IMR-90 (cell line): Measurements from ENCODE around the gene ACOT2.

ENCODE experiments used
- BHLHE40 ChIP-seq: fragments of 150-350 bp; IDR thresholded peaks from 2 replicates; pipeline ENCODE4 v1.6.1; 2016; ENCODE audit warnings: mild to moderate bottlenecking, low read depth, low read length
- MAFK ChIP-seq: IDR thresholded peaks from 2 replicates; pipeline ENCODE4 v1.6.1; 2012; ENCODE audit warnings: low read depth, low read length, improper control_type of control experiment
- MAZ ChIP-seq: IDR thresholded peaks from 2 replicates; pipeline ENCODE4 v1.6.1; 2012; ENCODE audit warnings: low read depth, mild to moderate bottlenecking, low read length, improper control_type of control experiment, moderate library complexity, borderline replicate concordance
- MXI1 ChIP-seq: IDR thresholded peaks from 2 replicates; pipeline ENCODE4 v1.6.1; 2012; ENCODE audit warnings: low read depth, mild to moderate bottlenecking, low read length, moderate library complexity, borderline replicate concordance
- POLR2A ChIP-seq: IDR thresholded peaks from 2 replicates; pipeline ENCODE4 v1.6.1; 2012; ENCODE audit warnings: mild to moderate bottlenecking, low read depth, low read length
- RAD21 ChIP-seq: IDR thresholded peaks from 2 replicates; pipeline ENCODE4 v1.6.1; 2012; ENCODE audit warnings: low read length, improper control_type of control experiment
- RCOR1 ChIP-seq: IDR thresholded peaks from 2 replicates; pipeline ENCODE4 v1.6.1; 2012; ENCODE audit warnings: mild to moderate bottlenecking, low read length, improper control_type of control experiment; ENCODE audit not compliant: insufficient replicate concordance
- RFX5 ChIP-seq: IDR thresholded peaks from 2 replicates; pipeline ENCODE4 v1.8.0; 2012; ENCODE audit warnings: low read depth, mild to moderate bottlenecking, low read length, moderate library complexity
- SMC3 ChIP-seq: fragments of 150-350 bp; IDR thresholded peaks from 2 replicates; pipeline ENCODE4 v1.6.1; 2016; ENCODE audit warnings: low read depth, mild to moderate bottlenecking, antibody characterized with exemption, low read length, moderate library complexity
- TF ChIP-seq, protein P1 (sequence below): conservative IDR thresholded peaks from 2 replicates; pipeline ENCODE4 v1.5.1; 2012; ENCODE audit warnings: mild to moderate bottlenecking, low read depth, low read length, improper control_type of control experiment
- TF ChIP-seq, protein P2 (sequence below): fragments of 150-350 bp; IDR thresholded peaks from 2 replicates; pipeline ENCODE4 v1.6.1; 2016; ENCODE audit warnings: low read depth, mild to moderate bottlenecking, low read length, moderate library complexity, borderline replicate concordance
- TF ChIP-seq, protein P3 (sequence below): fragments of 150-350 bp; IDR thresholded peaks from 2 replicates; pipeline ENCODE4 v1.6.1; 2017; ENCODE audit warnings: mild to moderate bottlenecking, antibody characterized with exemption, low read length, low read depth

DNA sequence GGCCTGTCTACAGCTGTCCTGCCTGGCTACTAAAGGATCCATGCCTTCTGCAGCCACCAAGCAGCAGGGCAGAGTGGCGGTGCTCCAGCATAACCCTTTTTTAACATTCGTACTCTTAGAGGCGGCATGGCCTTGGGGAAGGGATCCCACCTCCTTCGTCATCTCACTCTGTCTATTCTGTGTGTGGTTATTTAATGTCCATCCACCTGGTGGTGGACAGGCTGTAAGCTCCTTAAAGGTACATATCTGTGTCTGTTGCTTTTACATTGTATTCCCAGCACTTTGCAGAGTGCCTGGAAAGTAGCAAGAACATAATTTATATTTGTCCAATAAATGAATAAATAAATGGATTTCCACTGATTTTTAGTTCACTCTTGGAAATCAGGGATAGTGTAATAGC lies 47.8 kb upstream of the ACOT2 start:
- TF ChIP-seq, protein P1, sequence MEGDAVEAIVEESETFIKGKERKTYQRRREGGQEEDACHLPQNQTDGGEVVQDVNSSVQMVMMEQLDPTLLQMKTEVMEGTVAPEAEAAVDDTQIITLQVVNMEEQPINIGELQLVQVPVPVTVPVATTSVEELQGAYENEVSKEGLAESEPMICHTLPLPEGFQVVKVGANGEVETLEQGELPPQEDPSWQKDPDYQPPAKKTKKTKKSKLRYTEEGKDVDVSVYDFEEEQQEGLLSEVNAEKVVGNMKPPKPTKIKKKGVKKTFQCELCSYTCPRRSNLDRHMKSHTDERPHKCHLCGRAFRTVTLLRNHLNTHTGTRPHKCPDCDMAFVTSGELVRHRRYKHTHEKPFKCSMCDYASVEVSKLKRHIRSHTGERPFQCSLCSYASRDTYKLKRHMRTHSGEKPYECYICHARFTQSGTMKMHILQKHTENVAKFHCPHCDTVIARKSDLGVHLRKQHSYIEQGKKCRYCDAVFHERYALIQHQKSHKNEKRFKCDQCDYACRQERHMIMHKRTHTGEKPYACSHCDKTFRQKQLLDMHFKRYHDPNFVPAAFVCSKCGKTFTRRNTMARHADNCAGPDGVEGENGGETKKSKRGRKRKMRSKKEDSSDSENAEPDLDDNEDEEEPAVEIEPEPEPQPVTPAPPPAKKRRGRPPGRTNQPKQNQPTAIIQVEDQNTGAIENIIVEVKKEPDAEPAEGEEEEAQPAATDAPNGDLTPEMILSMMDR, result no peak
- TF ChIP-seq POLR2A (no peak), SMC3 (no peak), MXI1 (no peak), BHLHE40 (no peak), MAZ (no peak), MAFK (no peak), RAD21 (no peak), RFX5 (no peak), RCOR1 (no peak)
- TF ChIP-seq, protein P2, sequence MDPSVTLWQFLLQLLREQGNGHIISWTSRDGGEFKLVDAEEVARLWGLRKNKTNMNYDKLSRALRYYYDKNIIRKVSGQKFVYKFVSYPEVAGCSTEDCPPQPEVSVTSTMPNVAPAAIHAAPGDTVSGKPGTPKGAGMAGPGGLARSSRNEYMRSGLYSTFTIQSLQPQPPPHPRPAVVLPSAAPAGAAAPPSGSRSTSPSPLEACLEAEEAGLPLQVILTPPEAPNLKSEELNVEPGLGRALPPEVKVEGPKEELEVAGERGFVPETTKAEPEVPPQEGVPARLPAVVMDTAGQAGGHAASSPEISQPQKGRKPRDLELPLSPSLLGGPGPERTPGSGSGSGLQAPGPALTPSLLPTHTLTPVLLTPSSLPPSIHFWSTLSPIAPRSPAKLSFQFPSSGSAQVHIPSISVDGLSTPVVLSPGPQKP, result no peak
- TF ChIP-seq, protein P3, sequence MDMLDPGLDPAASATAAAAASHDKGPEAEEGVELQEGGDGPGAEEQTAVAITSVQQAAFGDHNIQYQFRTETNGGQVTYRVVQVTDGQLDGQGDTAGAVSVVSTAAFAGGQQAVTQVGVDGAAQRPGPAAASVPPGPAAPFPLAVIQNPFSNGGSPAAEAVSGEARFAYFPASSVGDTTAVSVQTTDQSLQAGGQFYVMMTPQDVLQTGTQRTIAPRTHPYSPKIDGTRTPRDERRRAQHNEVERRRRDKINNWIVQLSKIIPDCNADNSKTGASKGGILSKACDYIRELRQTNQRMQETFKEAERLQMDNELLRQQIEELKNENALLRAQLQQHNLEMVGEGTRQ, result no peak
